ENCODE measurements around the gene GPR63.
A peak's percentile ranks its signal among the peaks of the same experiment; 100 is the strongest.
"Not testable (repeated sequence)": the region's sequence is repeated elsewhere in the genome, so short reads cannot be mapped to it uniquely, and the experiment has no call there.

Gene GPR63

GRCh38 chr6:96837081-96837971 lies at the start of gene GPR63:
Gene GPR63, minus strand, starts transcription at chr6:96837477. Its CDS starts 37,746 bp downstream, at chr6:96799731.
- H3K27ac Mint-ChIP-seq, result peak within 1 kb of the TSS; percentile 71
- peak within 1 kb of the TSS; percentile 93 for H3K4me3 Mint-ChIP-seq
- peaks cover 33% of the 10 kb centered on the region for H3K4me1 Mint-ChIP-seq (ENCODE audit: low read depth)
- no peaks in the 10 kb centered on the region for H3K9me3 Mint-ChIP-seq
- peaks cover 33% of the 10 kb centered on the region for H3K27me3 Mint-ChIP-seq (ENCODE audit: low read depth)
- H3K36me3 Mint-ChIP-seq (ENCODE audit: low read depth), result no peaks in the 10 kb centered on the region
- peak; percentile 84 for DNase-seq (ENCODE audit: low spot score)

DNA sequence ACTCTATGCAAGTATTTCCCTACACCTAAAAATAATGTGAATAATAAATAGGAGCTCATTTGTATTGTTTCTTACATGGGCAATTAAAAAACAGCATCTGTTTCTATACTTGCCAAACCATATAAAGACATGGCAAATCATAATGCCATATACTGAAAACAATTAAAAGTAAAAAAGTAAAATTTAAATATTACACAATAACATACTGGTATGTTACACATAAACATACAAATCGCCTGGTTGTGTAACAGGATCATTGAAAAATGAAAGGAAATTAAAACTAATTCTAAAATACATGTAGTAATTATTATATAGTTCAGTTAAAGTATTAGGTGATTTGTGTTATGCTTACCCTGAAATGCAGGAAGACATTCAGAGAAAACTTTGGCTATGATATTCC lies 49.2 kb upstream of the GPR63 start:
- peaks cover 12% of the 10 kb centered on the region for H3K4me1 Mint-ChIP-seq (ENCODE audit: low read depth)
- H3K36me3 Mint-ChIP-seq (ENCODE audit: low read depth), result peaks cover 13% of the 10 kb centered on the region
- H3K4me3 Mint-ChIP-seq, result no peak overlapping the region
- H3K27me3 Mint-ChIP-seq (ENCODE audit: low read depth), result peaks cover 4% of the 10 kb centered on the region
- no peak overlapping the region for H3K27ac Mint-ChIP-seq
- no peak for DNase-seq (ENCODE audit: low spot score)
- no peaks in the 10 kb centered on the region for H3K9me3 Mint-ChIP-seq

GRCh38 chr6:96885187-96885631 lies 47.9 kb upstream of the GPR63 start:
- not testable (repeated sequence) for DNase-seq (ENCODE audit: low spot score); H3K36me3 Mint-ChIP-seq (ENCODE audit: low read depth); H3K9me3 Mint-ChIP-seq; H3K27me3 Mint-ChIP-seq (ENCODE audit: low read depth)
- peak overlapping the region; percentile 31 for H3K4me3 Mint-ChIP-seq
- H3K27ac Mint-ChIP-seq, result peak overlapping the region; percentile 34
- H3K4me1 Mint-ChIP-seq (ENCODE audit: low read depth), result peaks cover 12% of the 10 kb centered on the region

DNA sequence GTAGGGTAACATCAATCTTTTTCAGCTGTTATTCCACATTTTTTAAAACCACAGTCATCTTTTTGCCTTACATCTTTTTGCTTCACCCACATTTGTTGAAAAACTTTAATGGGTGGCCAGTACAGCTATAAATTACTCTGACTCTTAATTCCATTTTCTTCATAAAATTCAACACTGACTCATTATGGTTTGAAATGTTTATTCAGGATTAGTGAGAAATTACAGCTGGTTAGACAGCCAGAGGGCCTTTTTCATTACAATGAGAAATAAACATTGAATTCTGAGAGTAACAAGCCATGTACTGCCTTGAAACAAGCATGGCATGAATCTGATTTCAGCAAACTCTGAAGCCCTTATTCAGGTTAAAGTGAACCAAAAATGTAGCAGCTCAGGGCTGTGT lies 40.9 kb upstream of the GPR63 start:
- H3K36me3 Mint-ChIP-seq (ENCODE audit: low read depth), result no peaks in the 10 kb centered on the region
- H3K9me3 Mint-ChIP-seq, result no peaks in the 10 kb centered on the region
- DNase-seq (ENCODE audit: low spot score), result no peak

GRCh38 chr6:96876886-96877545 lies 39.7 kb upstream of the GPR63 start:
- H3K4me1 Mint-ChIP-seq (ENCODE audit: low read depth), result no peaks in the 10 kb centered on the region

More for the DNA sequence above, 40.9 kb upstream of the GPR63 start:
- Mint-ChIP-seq H3K27ac (no peak overlapping the region), H3K4me3 (no peak overlapping the region), H3K27me3 (ENCODE audit: low read depth) (peaks cover 11% of the 10 kb centered on the region), H3K4me1 (ENCODE audit: low read depth) (no peaks in the 10 kb centered on the region)

GRCh38 chr6:96872976-96873375 lies 35.7 kb upstream of the GPR63 start:
- Mint-ChIP-seq H3K9me3 (no peaks in the 10 kb centered on the region), H3K36me3 (ENCODE audit: low read depth) (no peaks in the 10 kb centered on the region), H3K27ac (no peak overlapping the region), H3K4me3 (no peak overlapping the region), H3K4me1 (ENCODE audit: low read depth) (no peaks in the 10 kb centered on the region), H3K27me3 (ENCODE audit: low read depth) (peaks cover 12% of the 10 kb centered on the region)
- no peak for DNase-seq (ENCODE audit: low spot score)

More at GRCh38 chr6:96876886-96877545, 39.7 kb upstream of the GPR63 start:
- peaks cover 11% of the 10 kb centered on the region for H3K27me3 Mint-ChIP-seq (ENCODE audit: low read depth)
- no peaks in the 10 kb centered on the region for H3K9me3 Mint-ChIP-seq
- H3K27ac Mint-ChIP-seq, result no peak overlapping the region
- no peak overlapping the region for H3K4me3 Mint-ChIP-seq
- no peak for DNase-seq (ENCODE audit: low spot score)
- H3K36me3 Mint-ChIP-seq (ENCODE audit: low read depth), result no peaks in the 10 kb centered on the region

GRCh38 chr6:96865055-96865405 lies 27.8 kb upstream of the GPR63 start:
- H3K36me3 Mint-ChIP-seq (ENCODE audit: low read depth), result no peaks in the 10 kb centered on the region
- H3K9me3 Mint-ChIP-seq, result no peaks in the 10 kb centered on the region
- no peak overlapping the region for H3K27ac Mint-ChIP-seq
- no peaks in the 10 kb centered on the region for H3K4me1 Mint-ChIP-seq (ENCODE audit: low read depth)
- no peak overlapping the region for H3K4me3 Mint-ChIP-seq
- peaks cover 33% of the 10 kb centered on the region for H3K27me3 Mint-ChIP-seq (ENCODE audit: low read depth)
- DNase-seq (ENCODE audit: low spot score), result no peak

GRCh38 chr6:96864216-96865054 lies 27.2 kb upstream of the GPR63 start:
- H3K4me1 Mint-ChIP-seq (ENCODE audit: low read depth), result no peaks in the 10 kb centered on the region
- no peaks in the 10 kb centered on the region for H3K9me3 Mint-ChIP-seq
- peaks cover 35% of the 10 kb centered on the region for H3K27me3 Mint-ChIP-seq (ENCODE audit: low read depth)
- H3K27ac Mint-ChIP-seq, result no peak overlapping the region
- no peak for DNase-seq (ENCODE audit: low spot score)
- H3K36me3 Mint-ChIP-seq (ENCODE audit: low read depth), result no peaks in the 10 kb centered on the region
- H3K4me3 Mint-ChIP-seq, result no peak overlapping the region

DNA sequence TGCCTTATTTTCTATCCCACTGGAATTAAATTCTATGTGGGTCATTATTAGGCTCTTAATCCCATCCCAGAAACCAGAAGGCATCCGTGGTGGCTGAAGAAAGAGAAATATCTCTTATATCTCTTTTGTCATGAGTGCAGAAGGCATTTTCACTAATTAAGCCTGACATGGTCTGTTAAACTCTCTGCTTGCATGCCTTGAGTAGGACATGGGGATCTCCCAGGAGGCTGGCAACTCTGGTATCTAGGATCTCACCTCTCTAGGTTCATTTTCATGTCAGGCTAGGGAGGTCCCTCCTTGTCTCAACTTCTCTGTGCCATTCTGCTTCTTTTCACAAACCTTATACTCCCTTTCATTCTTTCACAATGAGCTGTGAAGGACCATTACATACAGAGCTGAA lies 25.3 kb upstream of the GPR63 start:
- Mint-ChIP-seq H3K9me3 (no peaks in the 10 kb centered on the region), H3K36me3 (ENCODE audit: low read depth) (no peaks in the 10 kb centered on the region), H3K27me3 (ENCODE audit: low read depth) (peaks cover 37% of the 10 kb centered on the region), H3K4me1 (ENCODE audit: low read depth) (no peaks in the 10 kb centered on the region), H3K4me3 (no peak overlapping the region), H3K27ac (no peak overlapping the region)
- no peak for DNase-seq (ENCODE audit: low spot score)

- H3K36me3 Mint-ChIP-seq (ENCODE audit: low read depth), result no peaks in the 10 kb centered on the region
- H3K9me3 Mint-ChIP-seq, result no peaks in the 10 kb centered on the region
- H3K27ac Mint-ChIP-seq, result no peak overlapping the region
- no peak overlapping the region for H3K4me3 Mint-ChIP-seq
- no peaks in the 10 kb centered on the region for H3K4me1 Mint-ChIP-seq (ENCODE audit: low read depth)
- H3K27me3 Mint-ChIP-seq (ENCODE audit: low read depth), result peaks cover 38% of the 10 kb centered on the region
- DNase-seq (ENCODE audit: low spot score), result no peak
Measured at GRCh38 chr6:96861588-96861987, 24.3 kb upstream of the GPR63 start.

DNA sequence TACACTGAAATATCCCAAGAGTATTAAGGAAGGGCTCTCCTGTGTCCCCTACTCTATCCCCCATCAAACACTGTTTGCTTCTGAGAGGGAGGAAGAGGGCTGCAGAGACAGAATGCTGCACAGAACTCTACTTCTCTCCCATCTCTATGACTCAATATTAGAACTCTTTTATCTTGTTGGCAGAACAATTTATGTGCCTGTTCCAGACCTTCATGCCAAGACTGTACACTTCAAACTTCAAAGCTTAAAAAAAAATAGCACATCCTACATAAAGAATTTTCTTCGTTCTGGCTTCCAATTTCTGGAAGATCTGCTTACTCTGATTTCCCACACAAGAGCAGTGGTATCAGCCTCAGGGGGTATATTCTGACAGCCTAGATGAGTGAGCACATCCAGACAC lies 19.6 kb upstream of the GPR63 start:
- H3K4me1 Mint-ChIP-seq (ENCODE audit: low read depth), result no peaks in the 10 kb centered on the region
- no peaks in the 10 kb centered on the region for H3K9me3 Mint-ChIP-seq
- DNase-seq (ENCODE audit: low spot score), result no peak
- peaks cover 19% of the 10 kb centered on the region for H3K27me3 Mint-ChIP-seq (ENCODE audit: low read depth)
- no peak overlapping the region for H3K27ac Mint-ChIP-seq
- no peaks in the 10 kb centered on the region for H3K36me3 Mint-ChIP-seq (ENCODE audit: low read depth)
- no peak overlapping the region for H3K4me3 Mint-ChIP-seq

- Mint-ChIP-seq H3K9me3 (no peaks in the 10 kb centered on the region), H3K27ac (no peak overlapping the region), H3K4me3 (no peak overlapping the region), H3K36me3 (ENCODE audit: low read depth) (no peaks in the 10 kb centered on the region), H3K4me1 (ENCODE audit: low read depth) (no peaks in the 10 kb centered on the region), H3K27me3 (ENCODE audit: low read depth) (peaks cover 7% of the 10 kb centered on the region)
- no peak for DNase-seq (ENCODE audit: low spot score)
Measured at GRCh38 chr6:96853083-96853482, 15.8 kb upstream of the GPR63 start.

DNA sequence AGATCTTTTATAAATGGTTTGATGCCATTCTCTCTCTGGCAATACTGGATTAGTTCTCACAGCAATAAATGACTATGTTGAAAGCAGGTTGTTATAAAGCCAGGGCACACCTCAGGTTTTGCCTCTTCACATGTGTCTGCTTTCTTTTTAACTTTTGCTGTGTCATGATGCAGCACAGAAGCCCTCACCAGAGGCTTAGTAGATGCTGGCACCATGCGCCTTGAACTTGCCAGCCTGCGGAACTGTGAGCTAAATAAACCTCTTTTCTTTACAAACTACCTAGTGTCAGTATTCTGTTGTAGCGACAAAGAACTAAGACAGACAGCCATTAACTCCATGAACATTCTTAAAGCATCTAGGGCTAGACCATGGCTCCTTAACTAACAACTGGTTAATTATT lies 15.3 kb upstream of the GPR63 start:
- Mint-ChIP-seq H3K36me3 (ENCODE audit: low read depth) (no peaks in the 10 kb centered on the region), H3K4me3 (no peak overlapping the region), H3K9me3 (no peaks in the 10 kb centered on the region), H3K4me1 (ENCODE audit: low read depth) (no peaks in the 10 kb centered on the region), H3K27ac (no peak overlapping the region), H3K27me3 (ENCODE audit: low read depth) (peaks cover 4% of the 10 kb centered on the region)
- DNase-seq (ENCODE audit: low spot score), result no peak

DNA sequence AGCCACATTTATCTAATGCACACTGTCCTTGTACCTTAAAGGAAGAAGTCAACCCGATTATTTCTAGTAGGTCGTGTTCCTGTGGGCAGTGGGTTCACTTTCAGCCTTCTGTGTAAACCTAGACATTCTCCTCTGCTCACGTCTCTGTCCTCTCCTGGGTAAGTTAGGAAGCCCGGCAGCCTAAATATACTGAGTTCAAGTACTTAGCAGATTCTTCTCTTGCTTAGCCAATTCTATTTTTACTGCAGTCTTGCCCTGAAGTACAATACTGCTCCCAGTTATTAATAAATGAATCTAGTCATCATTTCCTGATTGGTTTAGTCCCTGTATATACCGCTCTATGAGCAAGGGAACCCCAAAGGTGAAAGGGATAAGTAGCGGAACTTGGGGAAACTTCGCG lies 14.6 kb upstream of the GPR63 start:
- no peak for DNase-seq (ENCODE audit: low spot score)
- Mint-ChIP-seq H3K27me3 (ENCODE audit: low read depth) (peaks cover 9% of the 10 kb centered on the region), H3K27ac (no peak overlapping the region), H3K4me1 (ENCODE audit: low read depth) (no peaks in the 10 kb centered on the region), H3K4me3 (no peak overlapping the region), H3K9me3 (no peaks in the 10 kb centered on the region), H3K36me3 (ENCODE audit: low read depth) (no peaks in the 10 kb centered on the region)
